Neural crest cell (in vitro differentiated cells): ENCODE results near the gene GLT8D2. TPM values are rescaled to one million over a fixed set of nuclear protein-coding genes. Genes with fewer than 3 reads are reported as not detected.

Experiments used
- DNase-seq: peaks from one replicate; pipeline ENCODE4 v3.0.0; 2021; ENCODE audit warnings: low read depth, mixed read lengths, low spot score
- H3K27ac Mint-ChIP-seq: one replicate; pipeline ENCODE4 v1.8.0; 2021; ENCODE audit warnings: mild to moderate bottlenecking, mixed read lengths; ENCODE audit not compliant: unreplicated experiment
- H3K27me3 Mint-ChIP-seq: 2 replicates; pipeline ENCODE4 v1.8.0; 2021; ENCODE audit warnings: low read depth, mild to moderate bottlenecking, mixed read lengths
- H3K36me3 Mint-ChIP-seq: 2 replicates; pipeline ENCODE4 v1.8.0; 2021; ENCODE audit warnings: low read depth, mild to moderate bottlenecking, mixed read lengths
- H3K4me1 Mint-ChIP-seq: 2 replicates; pipeline ENCODE4 v1.8.0; 2021; ENCODE audit warnings: mixed read lengths
- H3K4me3 Mint-ChIP-seq: one replicate; pipeline ENCODE4 v1.8.0; 2021; ENCODE audit warnings: mild to moderate bottlenecking, mixed read lengths
- H3K9me3 Mint-ChIP-seq: 2 replicates; pipeline ENCODE4 v1.8.0; 2021; ENCODE audit warnings: mixed read lengths
- total RNA-seq: library from RNA; stranded (reverse); gene quantifications from 2 replicates; pipeline ENCODE4 v1.2.1, GENCODE V29; 2021
- TF ChIP-seq, protein P1 (sequence below): fragments of 200-600 bp; sonication (generic); conservative IDR thresholded peaks from 2 replicates; pipeline ENCODE4 v1.5.0; 2021; ENCODE audit warnings: antibody characterized with exemption, mild to moderate bottlenecking

Gene GLT8D2
- total RNA-seq, 1 donor from 2014 or later, result 1.5 TPM

DNA sequence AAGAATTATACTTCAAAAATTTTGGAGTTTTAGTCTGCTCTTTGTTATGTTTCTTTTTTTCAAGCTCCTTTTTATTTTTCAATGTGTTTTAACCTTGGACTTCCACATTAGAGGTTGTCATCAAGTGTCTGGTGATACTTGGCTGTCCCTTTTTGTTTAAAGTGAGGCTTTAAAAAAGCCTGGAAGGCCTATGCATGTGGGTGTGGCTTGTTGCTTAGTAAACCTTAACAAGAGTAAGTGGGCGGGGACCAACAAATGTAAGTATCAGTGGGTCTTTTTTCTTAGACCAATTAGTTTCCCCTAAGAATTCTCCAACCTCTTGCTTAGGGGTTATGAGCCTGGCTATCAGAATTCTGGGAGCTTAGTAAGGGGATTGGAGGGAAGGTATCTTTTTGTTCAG is 40.7 kb upstream of the GLT8D2 start:
- H3K27me3 Mint-ChIP-seq, result no peaks in the 10 kb centered on the region
- peaks cover 8% of the 10 kb centered on the region for H3K4me1 Mint-ChIP-seq
- no peaks in the 10 kb centered on the region for H3K9me3 Mint-ChIP-seq
- H3K4me3 Mint-ChIP-seq, result no peak overlapping the region
- TF ChIP-seq, protein P1, sequence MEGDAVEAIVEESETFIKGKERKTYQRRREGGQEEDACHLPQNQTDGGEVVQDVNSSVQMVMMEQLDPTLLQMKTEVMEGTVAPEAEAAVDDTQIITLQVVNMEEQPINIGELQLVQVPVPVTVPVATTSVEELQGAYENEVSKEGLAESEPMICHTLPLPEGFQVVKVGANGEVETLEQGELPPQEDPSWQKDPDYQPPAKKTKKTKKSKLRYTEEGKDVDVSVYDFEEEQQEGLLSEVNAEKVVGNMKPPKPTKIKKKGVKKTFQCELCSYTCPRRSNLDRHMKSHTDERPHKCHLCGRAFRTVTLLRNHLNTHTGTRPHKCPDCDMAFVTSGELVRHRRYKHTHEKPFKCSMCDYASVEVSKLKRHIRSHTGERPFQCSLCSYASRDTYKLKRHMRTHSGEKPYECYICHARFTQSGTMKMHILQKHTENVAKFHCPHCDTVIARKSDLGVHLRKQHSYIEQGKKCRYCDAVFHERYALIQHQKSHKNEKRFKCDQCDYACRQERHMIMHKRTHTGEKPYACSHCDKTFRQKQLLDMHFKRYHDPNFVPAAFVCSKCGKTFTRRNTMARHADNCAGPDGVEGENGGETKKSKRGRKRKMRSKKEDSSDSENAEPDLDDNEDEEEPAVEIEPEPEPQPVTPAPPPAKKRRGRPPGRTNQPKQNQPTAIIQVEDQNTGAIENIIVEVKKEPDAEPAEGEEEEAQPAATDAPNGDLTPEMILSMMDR, result no peak
- peaks cover 8% of the 10 kb centered on the region for H3K36me3 Mint-ChIP-seq
- no peak for DNase-seq
- H3K27ac Mint-ChIP-seq, result no peak overlapping the region

DNA sequence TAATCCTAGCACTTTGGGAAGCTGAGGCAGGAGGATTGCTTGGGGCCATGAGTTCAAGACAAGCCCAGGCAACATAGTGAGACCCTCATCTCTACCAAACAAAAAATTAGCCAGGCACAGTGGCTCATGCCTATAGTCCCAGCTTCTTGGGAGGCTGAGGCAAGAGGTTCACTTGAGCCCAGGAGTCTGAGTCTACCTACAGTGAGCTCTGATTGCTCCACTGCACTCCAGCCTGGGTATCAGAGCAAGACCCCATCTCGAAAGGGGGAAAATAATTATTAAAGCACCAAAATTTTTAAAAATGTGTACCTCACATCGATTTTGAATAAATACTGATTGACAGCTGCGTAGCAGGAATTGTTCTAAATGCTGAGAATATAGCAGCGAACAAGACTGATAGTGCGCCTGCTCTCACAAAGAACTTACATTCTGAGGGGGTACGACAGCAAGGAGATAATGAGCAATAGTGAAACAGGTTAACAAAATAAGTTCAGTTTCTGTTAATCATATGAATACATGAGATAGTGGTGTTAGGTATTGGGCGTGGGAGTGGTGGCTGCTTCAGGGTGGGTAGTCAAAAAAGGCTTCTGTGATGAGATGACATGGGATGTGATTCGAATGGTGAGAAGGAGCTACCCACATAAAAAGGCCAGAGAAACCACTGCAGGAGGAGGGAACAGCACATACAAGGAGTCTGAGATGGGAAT is 33.9 kb upstream of the GLT8D2 start:
- no peaks in the 10 kb centered on the region for H3K4me1 Mint-ChIP-seq
- no peaks in the 10 kb centered on the region for H3K9me3 Mint-ChIP-seq
- TF ChIP-seq, protein P1, result no peak
- H3K36me3 Mint-ChIP-seq, result peaks cover 4% of the 10 kb centered on the region
- H3K4me3 Mint-ChIP-seq, result no peak overlapping the region
- H3K27me3 Mint-ChIP-seq, result no peaks in the 10 kb centered on the region
- H3K27ac Mint-ChIP-seq, result peak overlapping the region; percentile 30
- DNase-seq, result no peak

DNA sequence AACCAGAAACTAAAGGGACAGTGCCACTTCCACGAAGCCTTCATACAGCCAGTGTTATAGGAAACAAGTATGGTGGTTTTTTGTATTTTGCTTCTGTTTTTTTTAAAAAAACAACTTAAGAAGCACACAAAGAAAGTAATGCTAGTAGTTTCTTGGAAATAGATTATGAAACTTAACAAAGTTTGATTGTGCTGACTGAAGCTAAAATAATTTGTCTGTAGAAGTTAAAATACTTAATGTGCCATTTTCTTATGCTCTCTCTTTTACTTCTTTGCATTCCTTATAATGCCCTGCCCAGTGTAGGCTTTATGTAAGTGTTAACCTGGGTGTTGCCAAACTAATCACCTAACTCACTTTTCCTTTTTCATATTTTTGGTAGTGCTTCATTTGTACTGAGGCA is 30.8 kb upstream of the GLT8D2 start:
- H3K27ac Mint-ChIP-seq, result no peak overlapping the region
- peaks cover 2% of the 10 kb centered on the region for H3K36me3 Mint-ChIP-seq
- H3K4me3 Mint-ChIP-seq, result no peak overlapping the region
- TF ChIP-seq, protein P1, result no peak
- no peaks in the 10 kb centered on the region for H3K4me1 Mint-ChIP-seq
- DNase-seq, result no peak
- H3K9me3 Mint-ChIP-seq, result no peaks in the 10 kb centered on the region
- no peaks in the 10 kb centered on the region for H3K27me3 Mint-ChIP-seq

GRCh38 chr12:104079024-104079423 is 29.0 kb upstream of the GLT8D2 start:
- TF ChIP-seq, protein P1, result no peak
- Mint-ChIP-seq H3K36me3 (peaks cover 2% of the 10 kb centered on the region), H3K9me3 (no peaks in the 10 kb centered on the region), H3K4me3 (no peak overlapping the region), H3K4me1 (no peaks in the 10 kb centered on the region), H3K27ac (no peak overlapping the region), H3K27me3 (no peaks in the 10 kb centered on the region)
- no peak for DNase-seq

DNA sequence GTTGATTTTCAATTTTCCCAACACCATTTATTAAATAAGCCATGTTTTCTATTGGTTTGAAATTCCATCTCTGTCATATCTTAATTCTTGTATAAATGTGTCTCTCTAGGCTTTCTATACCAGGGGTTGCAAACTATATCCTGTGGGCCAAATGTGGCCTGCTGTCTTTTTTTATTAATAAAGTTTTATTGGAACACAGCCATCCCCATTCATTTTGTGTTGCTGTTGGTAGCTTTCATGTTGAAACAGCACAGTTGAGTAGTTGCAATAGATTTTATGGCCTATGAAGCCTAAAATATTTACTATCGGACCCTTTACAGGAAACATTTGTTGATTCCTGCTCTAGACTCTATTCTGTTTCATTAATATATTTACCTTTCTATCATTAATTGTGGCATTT is 23.7 kb upstream of the GLT8D2 start:
- H3K27ac Mint-ChIP-seq, result no peak overlapping the region
- TF ChIP-seq, protein P1, result no peak
- peaks cover 2% of the 10 kb centered on the region for H3K36me3 Mint-ChIP-seq

More for the DNA sequence above, 23.7 kb upstream of the GLT8D2 start:
- Mint-ChIP-seq H3K4me3 (no peak overlapping the region), H3K27me3 (no peaks in the 10 kb centered on the region), H3K4me1 (no peaks in the 10 kb centered on the region), H3K9me3 (no peaks in the 10 kb centered on the region)
- DNase-seq, result no peak
